ENCODE measurements around the gene DAGLA. TPM values are rescaled to one million over a fixed set of nuclear protein-coding genes. Genes with fewer than 3 reads are reported as not detected.

The DAGLA gene
- total and polyA plus RNA-seq, 2 experiments from 2014 or later = 2.1 to 6.3 TPM

GRCh38 chr11:61771195-61771894, 91.2 kb downstream of the DAGLA start:
- TF ChIP-seq CTCF (IDR thresholded peaks at IDR 0.05; ENCODE audit: low read depth, low read length) = no peak
- Histone ChIP-seq H3K27me3 (no peaks in the 10 kb centered on the region), H3K27ac (peak overlapping the region; percentile 94), H3K9me3 (ENCODE audit: low read depth) (no peaks in the 10 kb centered on the region), H3K4me1 (ENCODE audit: low read depth) (peaks cover 48% of the 10 kb centered on the region), H3K36me3 (no peaks in the 10 kb centered on the region), H3K4me3 (no peak overlapping the region)
- no peak for DNase-seq (ENCODE audit: low read depth in 1 of 2, low spot score in 1 of 2)

GRCh38 chr11:61771985-61772455, 91.8 kb downstream of the DAGLA start:
- DNase-seq (ENCODE audit: low read depth in 1 of 2, low spot score in 1 of 2) = peak; percentile 36 to 58
- Histone ChIP-seq H3K4me1 (ENCODE audit: low read depth) (peaks cover 48% of the 10 kb centered on the region), H3K9me3 (ENCODE audit: low read depth) (no peaks in the 10 kb centered on the region), H3K27me3 (no peaks in the 10 kb centered on the region), H3K4me3 (no peak overlapping the region), H3K27ac (peak overlapping the region; percentile 94), H3K36me3 (no peaks in the 10 kb centered on the region)
- no peak for TF ChIP-seq CTCF (IDR thresholded peaks at IDR 0.05; ENCODE audit: low read depth, low read length)

GRCh38 chr11:61773356-61773755, 93.2 kb downstream of the DAGLA start:
- Histone ChIP-seq H3K4me3 (no peak overlapping the region), H3K4me1 (ENCODE audit: low read depth) (peaks cover 44% of the 10 kb centered on the region), H3K27ac (peak overlapping the region; percentile 94), H3K27me3 (no peaks in the 10 kb centered on the region), H3K9me3 (ENCODE audit: low read depth) (no peaks in the 10 kb centered on the region), H3K36me3 (peaks cover 4% of the 10 kb centered on the region)
- peak in 1 of 2 donors; percentile 75 for DNase-seq (ENCODE audit: low read depth in 1 of 2, low spot score in 1 of 2)
- TF ChIP-seq CTCF (IDR thresholded peaks at IDR 0.05; ENCODE audit: low read depth, low read length) = no peak

- Histone ChIP-seq H3K4me3 (no peak overlapping the region), H3K27ac (peak overlapping the region; percentile 94), H3K9me3 (ENCODE audit: low read depth) (no peaks in the 10 kb centered on the region), H3K36me3 (peaks cover 8% of the 10 kb centered on the region), H3K27me3 (no peaks in the 10 kb centered on the region), H3K4me1 (ENCODE audit: low read depth) (peaks cover 39% of the 10 kb centered on the region)
- no peak for TF ChIP-seq CTCF (IDR thresholded peaks at IDR 0.05; ENCODE audit: low read depth, low read length)
- DNase-seq (ENCODE audit: low read depth in 1 of 2, low spot score in 1 of 2) = no peak
Observed at GRCh38 chr11:61773809-61774208, 93.6 kb downstream of the DAGLA start.

- TF ChIP-seq CTCF (IDR thresholded peaks at IDR 0.05; ENCODE audit: low read depth, low read length) = no peak
- Histone ChIP-seq H3K4me3 (no peak overlapping the region), H3K27me3 (no peaks in the 10 kb centered on the region), H3K9me3 (ENCODE audit: low read depth) (no peaks in the 10 kb centered on the region), H3K36me3 (peaks cover 8% of the 10 kb centered on the region), H3K4me1 (ENCODE audit: low read depth) (peaks cover 33% of the 10 kb centered on the region), H3K27ac (no peak overlapping the region)
- no peak for DNase-seq (ENCODE audit: low read depth in 1 of 2, low spot score in 1 of 2)
Observed at GRCh38 chr11:61774411-61774810, 94.2 kb downstream of the DAGLA start.
